Thoracic aorta (tissue), 2 donors: ENCODE measurements around the gene RLN3. TPM values are rescaled to one million over a fixed set of nuclear protein-coding genes. Genes with fewer than 3 reads are reported as not detected.

Experiments
- ATAC-seq: fragments of 150-250 bp; one replicate; pipeline ENCODE4 v1.8.0; 2017; ENCODE audit warnings: low read depth; ENCODE audit not compliant: insufficient number of reproducible peaks, low FRiP score
- DNase-seq: peaks from one replicate; pipeline ENCODE4 v3.0.0-alpha.2; 2020; ENCODE audit warnings: low spot score
- H3K27ac ChIP-seq, 2 donors: fragments of 200-600 bp; sonication (generic); 1 replicate in 1 of 2; 2 replicates in 1 of 2; pipeline ENCODE4 v1.5.1; 2016; ENCODE audit warnings: mild to moderate bottlenecking in 2 of 2, moderate library complexity in 2 of 2
- H3K27me3 ChIP-seq: fragments of 200-600 bp; sonication (generic); replicated peaks from 2 replicates; pipeline ENCODE4 v1.6.0; 2016; ENCODE audit warnings: mild to moderate bottlenecking; ENCODE audit not compliant: insufficient read depth
- H3K36me3 ChIP-seq: fragments of 200-600 bp; sonication (generic); one replicate; pipeline ENCODE4 v1.5.1; 2016
- H3K4me1 ChIP-seq, 2 donors: fragments of 200-600 bp; sonication (generic); 1 replicate in 1 of 2; 2 replicates in 1 of 2; pipeline versions ENCODE4 v1.5.1 to v1.6.0; 2016; ENCODE audit warnings: low read depth in 2 of 2, mild to moderate bottlenecking in 1 of 2; ENCODE audit not compliant: control insufficient read depth in 1 of 2
- H3K4me3 ChIP-seq: fragments of 200-600 bp; sonication (generic); 2 replicates; pipeline ENCODE4 v1.5.1; 2016; ENCODE audit warnings: mild to moderate bottlenecking
- H3K9me3 ChIP-seq: fragments of 200-600 bp; sonication (generic); 2 replicates; pipeline ENCODE4 v1.5.1; 2016
- CTCF ChIP-seq: fragments of 200-600 bp; sonication (generic); IDR thresholded peaks from one replicate; pipeline ENCODE4 v1.5.1; 2019; ENCODE audit warnings: antibody characterized with exemption
- total RNA-seq, 2 donors: library from RNA; depleted of rRNA; stranded (reverse); fragments of >200 nt; gene quantifications; one replicate each; pipeline versions ENCODE4 v1.1.0 to v1.2.3, GENCODE V29; 2016

The RLN3 gene
- total RNA-seq, 2 donors from 2014 or later: not detected

DNA sequence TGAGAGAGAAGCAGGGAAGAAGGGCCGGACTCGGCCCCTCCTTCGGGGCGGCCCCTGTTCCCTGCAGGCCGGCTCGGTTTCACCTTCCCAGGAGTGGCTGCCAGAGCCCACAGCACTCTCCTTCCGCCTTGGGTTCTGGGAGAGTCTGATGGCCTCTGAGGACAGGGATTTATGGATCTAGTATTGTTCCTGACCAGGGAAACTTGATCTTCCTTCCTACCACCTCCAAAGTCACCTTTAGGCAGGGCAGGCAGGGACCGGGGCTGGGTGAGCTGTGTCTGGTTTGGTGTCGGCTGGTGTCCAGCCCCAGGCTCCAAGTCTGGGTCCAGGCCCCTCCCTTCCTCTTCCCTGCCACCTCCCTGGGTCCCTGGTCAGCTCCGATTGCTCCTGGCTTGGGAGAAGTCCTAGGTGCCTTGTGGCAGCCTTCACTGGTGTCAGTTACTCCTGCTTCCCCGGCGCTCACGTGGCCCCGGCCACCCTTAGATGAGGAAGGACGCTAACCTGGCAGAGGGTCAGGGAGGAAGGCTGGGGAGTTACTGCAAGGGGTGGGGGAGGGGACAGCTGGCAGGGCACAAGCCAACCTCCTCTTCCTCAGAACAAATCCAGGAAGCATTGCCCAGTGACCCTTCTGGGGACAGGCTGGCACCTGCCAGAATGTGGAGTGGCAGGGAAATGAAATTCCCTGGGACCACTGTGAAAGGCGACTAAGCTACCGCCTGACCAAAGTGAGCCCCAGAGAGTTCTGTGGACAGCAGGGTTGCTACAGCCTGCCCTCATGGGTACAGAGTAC lies 40.7 kb upstream of the RLN3 start:
- ATAC-seq (no peak), DNase-seq (no peak)
- peaks cover 17 to 19% of the 10 kb centered on the region in 2 donors for H3K4me1 ChIP-seq
- TF ChIP-seq CTCF: no peak
- peak overlapping the region; percentile 48 for H3K4me3 ChIP-seq
- H3K36me3 ChIP-seq: peaks cover 4% of the 10 kb centered on the region
- H3K27ac ChIP-seq: peak overlapping the region; percentile 47 to 77
- no peaks in the 10 kb centered on the region for H3K27me3 ChIP-seq
- H3K9me3 ChIP-seq: no peaks in the 10 kb centered on the region

- H3K4me1 ChIP-seq: peaks cover 17 to 19% of the 10 kb centered on the region in 2 donors
- no peak for ATAC-seq
- no peaks in the 10 kb centered on the region for H3K9me3 ChIP-seq
- peaks cover 10% of the 10 kb centered on the region for H3K36me3 ChIP-seq
- H3K27me3 ChIP-seq: no peaks in the 10 kb centered on the region
- no peak for DNase-seq
- TF ChIP-seq CTCF: no peak
- no peak overlapping the region for H3K4me3 ChIP-seq
- H3K27ac ChIP-seq: no peak overlapping the region
Measured at GRCh38 chr19:13989487-13989886, 38.5 kb upstream of the RLN3 start.

DNA sequence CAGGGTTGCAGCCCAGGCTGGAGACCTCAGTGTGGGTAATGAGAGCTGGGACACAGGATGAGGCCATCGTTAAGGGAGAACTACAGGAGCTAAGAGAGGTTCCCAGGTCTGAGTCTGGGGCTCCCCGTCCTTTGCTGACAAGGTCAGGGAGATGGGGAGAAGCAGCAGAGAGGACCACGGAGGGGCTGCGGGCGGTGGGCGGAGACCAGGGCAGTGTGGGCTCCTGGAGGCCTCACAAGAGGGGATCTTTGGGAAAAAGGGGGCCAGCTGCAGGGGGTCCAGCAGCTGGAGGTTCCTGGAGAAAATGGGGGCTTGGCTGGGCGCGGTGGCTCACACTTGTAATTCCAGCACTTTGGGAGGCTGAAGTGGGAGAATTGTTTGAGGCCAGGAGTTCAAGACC lies 37.9 kb upstream of the RLN3 start:
- no peak for DNase-seq
- H3K4me3 ChIP-seq: no peak overlapping the region
- H3K36me3 ChIP-seq: peaks cover 10% of the 10 kb centered on the region
- H3K4me1 ChIP-seq: peaks cover 17 to 21% of the 10 kb centered on the region in 2 donors
- H3K27me3 ChIP-seq: no peaks in the 10 kb centered on the region
- H3K9me3 ChIP-seq: no peaks in the 10 kb centered on the region
- TF ChIP-seq CTCF: no peak
- H3K27ac ChIP-seq: no peak overlapping the region
- no peak for ATAC-seq

DNA sequence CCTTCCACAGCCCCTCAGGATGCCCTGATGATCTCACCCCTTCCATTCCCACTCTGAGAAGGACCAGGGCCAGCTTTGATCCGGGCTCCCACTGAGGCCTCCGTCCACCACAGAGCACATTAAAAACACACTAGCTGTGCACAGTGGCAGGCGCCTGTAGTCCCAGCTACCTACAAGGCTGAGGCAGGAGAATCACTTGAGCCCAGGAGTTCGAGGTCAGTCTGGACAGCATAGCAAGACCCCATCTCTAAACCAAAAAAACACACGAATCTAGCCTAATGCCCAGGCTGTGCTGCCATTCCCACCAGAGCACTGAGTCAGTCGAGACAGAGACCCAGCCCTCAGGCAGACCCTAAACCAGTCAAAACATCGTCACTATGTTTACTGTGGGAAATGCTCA lies 35.9 kb upstream of the RLN3 start:
- no peak for ATAC-seq
- Histone ChIP-seq H3K27ac (no peak overlapping the region), H3K36me3 (peaks cover 10% of the 10 kb centered on the region), H3K4me1 (peaks cover 6 to 14% of the 10 kb centered on the region in 2 donors), H3K9me3 (no peaks in the 10 kb centered on the region), H3K4me3 (no peak overlapping the region), H3K27me3 (no peaks in the 10 kb centered on the region)
- no peak for TF ChIP-seq CTCF
- DNase-seq: no peak

- no peak for ATAC-seq
- DNase-seq: no peak
Measured at GRCh38 chr19:13993590-13994300, 34.2 kb upstream of the RLN3 start.

More at GRCh38 chr19:13993590-13994300, 34.2 kb upstream of the RLN3 start:
- TF ChIP-seq CTCF: no peak
- H3K36me3 ChIP-seq: peaks cover 10% of the 10 kb centered on the region
- H3K4me1 ChIP-seq: peaks cover 0 to 6% of the 10 kb centered on the region in 2 donors
- H3K9me3 ChIP-seq: no peaks in the 10 kb centered on the region
- H3K27me3 ChIP-seq: no peaks in the 10 kb centered on the region
- H3K27ac ChIP-seq: no peak overlapping the region
- no peak overlapping the region for H3K4me3 ChIP-seq
